Prostate gland (tissue), 2 donors: Measurements from ENCODE around the gene FRMPD1. TPM values are rescaled to one million over a fixed set of nuclear protein-coding genes. Genes with fewer than 3 reads are reported as not detected.

Experiments used
- DNase-seq: peaks from one replicate; pipeline ENCODE4 v3.0.0-alpha.2; 2019; ENCODE audit warnings: low spot score
- H3K27ac ChIP-seq, 2 donors: fragments of 200-600 bp; sonication (generic); 2 replicates each; pipeline ENCODE4 v1.5.1; 2017 to 2019
- H3K27me3 ChIP-seq: fragments of 200-600 bp; sonication (generic); replicated peaks from 2 replicates; pipeline ENCODE4 v1.5.1; 2019; ENCODE audit not compliant: insufficient read depth
- H3K36me3 ChIP-seq, 2 donors: fragments of 200-600 bp; sonication (generic); 1 replicate in 1 of 2; 2 replicates in 1 of 2; pipeline versions ENCODE4 v1.5.1 to v1.8.1; 2017 to 2019
- H3K4me1 ChIP-seq: fragments of 200-600 bp; sonication (generic); replicated peaks from 2 replicates; pipeline ENCODE4 v1.5.1; 2019
- H3K4me3 ChIP-seq, 2 donors: fragments of 200-600 bp; sonication (generic); 2 replicates each; pipeline ENCODE4 v1.5.1; 2017 to 2019
- H3K9me3 ChIP-seq: fragments of 200-600 bp; sonication (generic); 2 replicates; pipeline ENCODE4 v1.5.1; 2017
- POLR2A ChIP-seq: fragments of 450-650 bp; IDR thresholded peaks from one replicate; pipeline ENCODE4 v1.6.1; 2016; ENCODE audit warnings: antibody characterized with exemption, mild to moderate bottlenecking
- POLR2AphosphoS5 ChIP-seq: sonication (generic); formaldehyde crosslinking; IDR thresholded peaks from one replicate; pipeline ENCODE4 v1.6.1; 2017; ENCODE audit warnings: antibody characterized with exemption
- WGBS: methylation state at CpG from one replicate; pipeline ENCODE4 v1.1.5; 2018; 5-methylcytosine and 5-hydroxymethylcytosine counted together
- intact Hi-C: fragments of 100-400 bp; cut with DNase I; formaldehyde crosslinking; loops from one replicate; pipeline ENCODE4 v1.14.2; 2022
- total RNA-seq, 2 donors: library from RNA; depleted of rRNA; stranded (reverse); fragments of >200 nt; gene quantifications; one replicate each; pipeline ENCODE4 v1.1.0, GENCODE V29; 2016
- TF ChIP-seq, protein P1 (sequence below), 4 experiments: fragments of 200-600 bp in 2 of 4; fragments of 450-650 bp in 2 of 4; sonication (generic) in 2 of 4; IDR thresholded peaks; 1 replicate in 3 of 4; 2 replicates in 1 of 4; pipeline ENCODE4 v1.5.1; 2016 to 2019; ENCODE audit warnings: antibody characterized with exemption in 4 of 4, mild to moderate bottlenecking in 2 of 4, moderate library complexity in 2 of 4

FRMPD1 gene
- total RNA-seq, 2 donors from 2014 or later: 0.36 to 47.6 TPM

DNA sequence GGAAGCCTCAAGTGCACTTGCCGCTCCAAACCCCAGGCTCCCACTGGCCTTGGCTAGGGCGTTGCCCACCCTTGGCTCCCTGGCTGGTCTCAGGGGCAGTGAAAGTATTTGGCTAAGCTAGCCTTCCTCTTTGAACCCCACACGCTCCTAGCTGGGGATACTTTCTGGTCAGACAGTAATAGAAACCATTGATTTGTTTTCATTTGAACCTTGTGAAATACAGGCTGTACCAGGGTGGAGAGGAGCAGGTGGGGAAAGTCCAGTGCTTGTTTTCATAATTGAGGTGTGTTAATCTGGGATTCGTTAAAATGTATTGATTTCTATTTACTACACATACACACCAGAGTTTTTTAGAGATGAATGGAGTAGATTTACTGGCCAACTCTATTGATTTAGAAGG lies 57.0 kb downstream of the FRMPD1 start:
- no peak overlapping the region for H3K4me3 ChIP-seq
- DNase-seq: no peak
- no peaks in the 10 kb centered on the region for H3K27me3 ChIP-seq
- WGBS: 87% methylated on average over 4 of the region's 4 CpGs
- TF ChIP-seq POLR2AphosphoS5 (no peak), POLR2A (no peak)
- TF ChIP-seq, protein P1, sequence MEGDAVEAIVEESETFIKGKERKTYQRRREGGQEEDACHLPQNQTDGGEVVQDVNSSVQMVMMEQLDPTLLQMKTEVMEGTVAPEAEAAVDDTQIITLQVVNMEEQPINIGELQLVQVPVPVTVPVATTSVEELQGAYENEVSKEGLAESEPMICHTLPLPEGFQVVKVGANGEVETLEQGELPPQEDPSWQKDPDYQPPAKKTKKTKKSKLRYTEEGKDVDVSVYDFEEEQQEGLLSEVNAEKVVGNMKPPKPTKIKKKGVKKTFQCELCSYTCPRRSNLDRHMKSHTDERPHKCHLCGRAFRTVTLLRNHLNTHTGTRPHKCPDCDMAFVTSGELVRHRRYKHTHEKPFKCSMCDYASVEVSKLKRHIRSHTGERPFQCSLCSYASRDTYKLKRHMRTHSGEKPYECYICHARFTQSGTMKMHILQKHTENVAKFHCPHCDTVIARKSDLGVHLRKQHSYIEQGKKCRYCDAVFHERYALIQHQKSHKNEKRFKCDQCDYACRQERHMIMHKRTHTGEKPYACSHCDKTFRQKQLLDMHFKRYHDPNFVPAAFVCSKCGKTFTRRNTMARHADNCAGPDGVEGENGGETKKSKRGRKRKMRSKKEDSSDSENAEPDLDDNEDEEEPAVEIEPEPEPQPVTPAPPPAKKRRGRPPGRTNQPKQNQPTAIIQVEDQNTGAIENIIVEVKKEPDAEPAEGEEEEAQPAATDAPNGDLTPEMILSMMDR (IDR thresholded peaks at IDR 0.05): no peak
- no peaks in the 10 kb centered on the region for H3K4me1 ChIP-seq
- H3K36me3 ChIP-seq: no peaks in the 10 kb centered on the region
- no peak overlapping the region for H3K27ac ChIP-seq
- no peaks in the 10 kb centered on the region for H3K9me3 ChIP-seq
- intact Hi-C loops: no loop called here

DNA sequence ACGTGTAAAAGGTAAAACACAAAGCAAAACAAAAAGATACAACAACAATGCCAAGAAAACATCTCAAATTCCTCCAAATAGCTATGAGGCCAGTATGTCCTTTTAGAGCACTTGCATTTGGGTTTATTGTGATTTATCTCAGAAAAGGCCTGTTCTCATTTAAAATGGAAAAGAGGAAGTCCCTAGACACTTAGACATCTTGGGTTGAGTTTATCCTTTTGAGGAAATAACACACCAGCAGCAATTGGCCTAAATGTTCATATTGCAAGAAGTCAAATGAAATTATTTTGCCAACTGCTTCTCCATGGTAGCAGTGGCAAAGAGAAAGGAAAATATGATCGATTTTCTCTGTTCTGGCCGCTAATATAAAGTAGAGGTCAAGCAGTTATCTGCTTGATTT lies 59.3 kb downstream of the FRMPD1 start:
- H3K36me3 ChIP-seq: no peaks in the 10 kb centered on the region
- H3K9me3 ChIP-seq: no peaks in the 10 kb centered on the region
- WGBS: 85% methylated on average over 3 of the region's 3 CpGs
- H3K4me1 ChIP-seq: no peaks in the 10 kb centered on the region
- intact Hi-C loops: no loop called here
- DNase-seq: no peak
- TF ChIP-seq, protein P1 (IDR thresholded peaks at IDR 0.05): no peak
- H3K27me3 ChIP-seq: no peaks in the 10 kb centered on the region
- no peak overlapping the region for H3K27ac ChIP-seq
- no peak overlapping the region for H3K4me3 ChIP-seq

DNA sequence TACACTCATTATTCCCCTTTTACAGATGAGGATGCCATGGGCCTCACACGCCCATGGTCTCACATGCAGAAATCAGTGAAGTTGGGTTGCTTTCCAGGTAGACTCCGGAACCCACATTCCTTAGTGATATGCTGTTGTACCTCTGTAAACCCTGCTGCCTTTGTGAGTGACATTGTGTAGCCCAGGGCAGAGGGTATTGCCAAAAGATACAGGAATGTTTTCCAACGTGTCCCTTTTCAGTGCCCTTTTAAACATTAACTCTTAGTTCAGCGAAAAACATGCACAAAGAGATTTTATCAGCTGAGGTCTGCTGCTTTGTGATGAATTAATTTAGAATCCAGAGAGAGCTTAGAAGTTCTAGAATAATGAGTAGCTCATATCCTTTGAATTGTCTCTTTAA lies 64.5 kb downstream of the FRMPD1 start:
- TF ChIP-seq, protein P1 (IDR thresholded peaks at IDR 0.05): no peak
- TF ChIP-seq POLR2AphosphoS5: no peak
- TF ChIP-seq POLR2A: no peak
- Histone ChIP-seq H3K9me3 (no peaks in the 10 kb centered on the region), H3K27ac (no peak overlapping the region), H3K36me3 (no peaks in the 10 kb centered on the region), H3K27me3 (no peaks in the 10 kb centered on the region), H3K4me1 (no peaks in the 10 kb centered on the region), H3K4me3 (no peak overlapping the region)
- DNase-seq: no peak
- 43% methylated on average over 4 of the region's 4 CpGs for WGBS
- intact Hi-C loops: no loop called here

DNA sequence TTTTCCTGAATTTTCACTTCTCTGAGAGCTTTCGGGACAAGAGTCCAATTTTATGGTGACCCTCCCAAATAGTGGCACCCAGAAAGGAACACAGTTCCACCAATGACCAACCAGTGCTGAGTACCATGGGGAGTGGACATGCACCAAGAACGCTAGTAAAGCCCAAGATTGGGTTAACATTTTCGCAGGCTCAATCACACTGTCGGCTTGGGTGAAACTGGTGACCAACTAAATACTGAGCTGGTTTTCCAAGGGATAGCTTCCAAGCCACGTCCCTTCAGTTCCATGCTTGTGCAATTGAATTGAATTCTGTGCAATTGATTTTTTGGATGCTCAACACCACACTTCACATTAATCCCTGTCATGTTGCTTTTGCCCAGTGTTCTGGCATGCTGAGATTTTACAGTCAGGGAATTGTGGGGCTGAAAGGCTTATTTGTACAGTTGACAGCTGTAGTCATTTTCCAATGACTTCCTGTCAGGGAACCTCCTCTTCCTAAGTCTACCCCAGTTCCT lies 65.3 kb downstream of the FRMPD1 start:
- DNase-seq: no peak
- Histone ChIP-seq H3K27ac (no peak overlapping the region), H3K4me3 (no peak overlapping the region), H3K36me3 (no peaks in the 10 kb centered on the region), H3K4me1 (no peaks in the 10 kb centered on the region), H3K9me3 (no peaks in the 10 kb centered on the region), H3K27me3 (no peaks in the 10 kb centered on the region)
- intact Hi-C loops: no loop called here
- TF ChIP-seq POLR2AphosphoS5: no peak
- TF ChIP-seq, protein P1 (IDR thresholded peaks at IDR 0.05): no peak
- TF ChIP-seq POLR2A: no peak
- WGBS: 90% methylated on average over 5 of the region's 5 CpGs

DNA sequence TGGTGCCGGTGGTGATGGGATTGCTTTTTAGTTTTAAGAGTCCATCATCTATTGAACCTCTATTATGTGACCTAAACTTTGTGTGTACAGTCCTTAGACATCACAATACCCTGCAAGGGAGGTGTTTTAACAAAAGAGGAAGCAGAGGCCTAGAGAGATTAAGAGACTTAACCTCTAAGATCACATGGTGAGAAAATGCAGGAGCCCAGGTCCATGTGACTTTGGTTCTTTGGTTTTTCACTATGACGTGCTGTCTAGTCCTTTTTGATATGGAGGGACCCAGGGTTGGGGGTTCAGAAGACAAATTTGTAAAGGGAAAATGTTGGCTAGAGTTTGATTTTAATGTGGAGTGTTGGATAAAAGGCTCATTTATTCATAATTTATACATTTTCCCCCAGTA lies 68.8 kb downstream of the FRMPD1 start:
- H3K9me3 ChIP-seq: no peaks in the 10 kb centered on the region
- no peak overlapping the region for H3K4me3 ChIP-seq
- 87% methylated on average over 2 of the region's 2 CpGs for WGBS
- intact Hi-C loops: no loop called here
- H3K27me3 ChIP-seq: no peaks in the 10 kb centered on the region
- no peaks in the 10 kb centered on the region for H3K36me3 ChIP-seq
- DNase-seq: no peak
- no peak overlapping the region for H3K27ac ChIP-seq
- H3K4me1 ChIP-seq: no peaks in the 10 kb centered on the region
- TF ChIP-seq POLR2AphosphoS5: no peak
- no peak for TF ChIP-seq POLR2A
- TF ChIP-seq, protein P1 (IDR thresholded peaks at IDR 0.05): no peak
